Measurements from ENCODE around the gene KIAA2012.

- no peak for TF ChIP-seq CTCF (IDR thresholded peaks at IDR 0.05)
- no peak for TF ChIP-seq POLR2A (IDR thresholded peaks at IDR 0.05)
Observed at GRCh38 chr2:202061695-202062094, 11.4 kb upstream of the KIAA2012 start.

All from uterus (tissue), 2 donors.